Testis (tissue), 3 donors: ENCODE data around the gene FBXO9. TPM values are rescaled to one million over a fixed set of nuclear protein-coding genes. Genes with fewer than 3 reads are reported as not detected.

Source experiments
- DNase-seq: peaks from one replicate; pipeline ENCODE4 v3.0.0-alpha.2; 2019
- H3K27ac ChIP-seq, 2 donors: fragments of 200-600 bp; sonication (generic); one replicate each; pipeline ENCODE4 v1.5.1; 2019
- H3K27me3 ChIP-seq: fragments of 200-600 bp; sonication (generic); one replicate; pipeline ENCODE4 v1.5.1; 2019
- H3K36me3 ChIP-seq: fragments of 200-600 bp; sonication (generic); one replicate; pipeline ENCODE4 v1.5.1; 2017; ENCODE audit warnings: low read depth; ENCODE audit errors: missing control alignments
- H3K4me1 ChIP-seq: fragments of 200-600 bp; sonication (generic); one replicate; pipeline ENCODE4 v1.5.1; 2019
- H3K4me3 ChIP-seq, 2 donors: fragments of 200-600 bp; sonication (generic); one replicate each; pipeline ENCODE4 v1.5.1; 2017 to 2019
- H3K9me3 ChIP-seq: fragments of 200-600 bp; sonication (generic); one replicate; pipeline ENCODE4 v1.5.1; 2017
- CTCF ChIP-seq, 3 experiments: fragments of 450-650 bp in 2 of 3; fragments of 200-600 bp in 1 of 3; sonication (generic) in 1 of 3; IDR thresholded peaks; one replicate each; pipeline ENCODE4 v1.5.1; 2016 to 2019; ENCODE audit warnings: antibody characterized with exemption in 3 of 3, mild to moderate bottlenecking in 2 of 3, moderate library complexity in 1 of 3
- POLR2A ChIP-seq: fragments of 450-650 bp; IDR thresholded peaks from one replicate; pipeline ENCODE4 v1.6.1; 2017; ENCODE audit warnings: antibody characterized with exemption, mild to moderate bottlenecking, moderate library complexity
- WGBS, 2 donors: methylation state at CpG; one replicate each; pipeline ENCODE4 v1.1.5; 2018; 5-methylcytosine and 5-hydroxymethylcytosine counted together
- intact Hi-C: fragments of 100-400 bp; cut with DNase I; formaldehyde crosslinking; loops from one replicate; pipeline ENCODE4 v1.15.1; 2023; ENCODE audit warnings: low total_unique reads
- polyA plus RNA-seq: library from polyadenylated mRNA; stranded (reverse); fragments of 350-450 nt; fragmentation: Illumina TruSeq; extraction: RNeasy Lipid Tissue Mini Kit (QIAGEN cat#74804); gene quantifications from one replicate; pipeline ENCODE4 v1.2.3, GENCODE V29; 2014; ENCODE audit warnings: low read depth, low replicate concordance; ENCODE audit not compliant: insufficient read depth
- total RNA-seq, 2 donors: library from RNA; depleted of rRNA; stranded (reverse); fragments of >200 nt; gene quantifications; one replicate each; pipeline ENCODE4 v1.2.3, GENCODE V29; 2016

FBXO9 gene
- total and polyA plus RNA-seq, 3 donors from 2014 or later, result 75.1 to 81.6 (median 76.6) TPM

- WGBS, 2 donors, result 84 to 85% methylated on average over 6 of the region's 6 CpGs
- H3K36me3 ChIP-seq, result no peaks in the 10 kb centered on the region
Observed at GRCh38 chr6:53130569-53131290, 65.5 kb downstream of the FBXO9 start.

GRCh38 chr6:53133961-53134360 is 68.8 kb downstream of the FBXO9 start:
- intact Hi-C loops, result no loop called here
- TF ChIP-seq POLR2A, result no peak
- TF ChIP-seq CTCF (IDR thresholded peaks at IDR 0.05), result no peak

More at GRCh38 chr6:53130569-53131290, 65.5 kb downstream of the FBXO9 start:
- Histone ChIP-seq H3K4me1 (no peaks in the 10 kb centered on the region), H3K27ac (no peak overlapping the region), H3K27me3 (no peaks in the 10 kb centered on the region), H3K4me3 (no peak overlapping the region), H3K9me3 (no peaks in the 10 kb centered on the region)
- no peak for DNase-seq
- intact Hi-C loops, result no loop called here
- TF ChIP-seq POLR2A, result no peak
- TF ChIP-seq CTCF (IDR thresholded peaks at IDR 0.05), result no peak

DNA sequence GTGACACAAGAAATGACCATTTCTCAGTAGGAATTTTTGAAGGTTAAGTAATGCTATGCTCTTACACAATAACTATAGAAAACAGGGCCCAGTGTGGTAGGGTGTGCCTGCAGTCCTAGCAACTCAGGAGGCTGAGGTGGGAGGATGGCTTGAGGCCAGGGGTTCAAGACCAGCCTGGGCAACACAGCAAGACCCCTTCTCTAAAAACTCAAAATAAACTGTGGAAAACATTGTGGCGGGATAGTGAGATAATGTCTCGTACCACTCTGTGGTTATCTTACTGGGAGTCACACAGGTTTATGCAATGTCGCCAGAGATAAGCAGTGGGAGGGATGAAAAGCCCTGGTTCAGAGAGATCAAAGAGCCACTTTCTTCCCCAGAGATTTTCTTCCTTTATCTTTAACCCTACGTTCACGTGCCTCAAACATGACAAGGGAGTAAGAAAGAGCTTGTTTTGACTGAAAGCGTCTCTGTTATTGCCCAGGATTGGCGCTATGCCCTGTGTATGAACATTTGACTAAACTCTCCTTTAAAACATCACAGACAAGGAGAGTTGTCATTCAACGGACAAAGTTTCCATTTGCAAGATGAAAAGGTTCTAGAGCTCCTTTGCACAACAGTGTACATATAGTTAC is 69.5 kb downstream of the FBXO9 start:
- DNase-seq, result peak; percentile 86
- Histone ChIP-seq H3K27ac (peak overlapping the region; percentile 19 to 59), H3K27me3 (no peaks in the 10 kb centered on the region), H3K9me3 (no peaks in the 10 kb centered on the region), H3K36me3 (no peaks in the 10 kb centered on the region), H3K4me1 (no peaks in the 10 kb centered on the region), H3K4me3 (no peak overlapping the region)
- intact Hi-C loops, result no loop called here
- 58 to 65% methylated on average over 8 of the region's 8 CpGs for WGBS, 2 donors
- TF ChIP-seq POLR2A (no peak), CTCF (IDR thresholded peaks at IDR 0.05) (no peak)

More at GRCh38 chr6:53133961-53134360, 68.8 kb downstream of the FBXO9 start:
- Histone ChIP-seq H3K36me3 (no peaks in the 10 kb centered on the region), H3K27me3 (no peaks in the 10 kb centered on the region), H3K4me3 (no peak overlapping the region), H3K27ac (no peak overlapping the region), H3K4me1 (no peaks in the 10 kb centered on the region), H3K9me3 (no peaks in the 10 kb centered on the region)
- 75 to 84% methylated on average over 16 of the region's 16 CpGs for WGBS, 2 donors
- DNase-seq, result no peak

DNA sequence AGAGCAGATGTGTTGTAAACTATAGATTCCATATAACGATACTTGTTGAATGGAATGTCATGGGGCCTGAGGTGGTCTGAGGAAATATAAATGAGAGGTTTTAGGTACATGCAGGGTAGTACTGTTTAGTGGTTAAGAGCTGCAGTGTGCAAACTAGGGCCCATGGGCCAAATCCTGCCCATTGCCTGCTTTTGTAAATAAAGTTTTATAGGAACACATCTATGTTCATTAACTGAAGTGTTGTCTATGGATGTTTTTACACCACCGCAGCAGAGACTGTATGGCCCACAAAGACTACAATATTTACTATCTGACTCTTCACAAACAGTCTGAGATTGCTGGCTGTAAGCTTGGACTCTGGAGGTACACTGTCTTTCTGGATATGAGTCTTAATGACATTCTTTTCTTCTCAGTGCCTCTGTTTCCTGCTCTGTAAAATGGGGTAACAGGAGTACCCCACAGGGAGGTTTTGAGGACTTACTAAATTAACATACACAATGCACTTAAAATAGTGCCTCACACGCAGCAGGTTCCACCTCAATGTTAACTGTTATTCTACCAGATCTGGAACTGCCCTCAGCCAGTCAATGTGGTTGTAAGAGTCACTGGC is 70.9 kb downstream of the FBXO9 start:
- no peak for DNase-seq
- H3K4me1 ChIP-seq, result no peaks in the 10 kb centered on the region
- no peaks in the 10 kb centered on the region for H3K9me3 ChIP-seq
- TF ChIP-seq POLR2A (no peak), CTCF (IDR thresholded peaks at IDR 0.05) (no peak)
- no peak overlapping the region for H3K4me3 ChIP-seq
- H3K27ac ChIP-seq, result peak overlapping the region; percentile 19 to 55
- WGBS, 2 donors, result 75 to 77% methylated on average over 3 of the region's 3 CpGs
- intact Hi-C loops, result no loop called here
- H3K36me3 ChIP-seq, result no peaks in the 10 kb centered on the region
- H3K27me3 ChIP-seq, result no peaks in the 10 kb centered on the region
